Anterior cingulate cortex (tissue), 58 donors: ENCODE results near the gene CRYBB3.
A peak's percentile ranks its signal among the peaks of the same experiment; 100 is the strongest.
"Not testable (repeated sequence)": the region's sequence is repeated elsewhere in the genome, so short reads cannot be mapped to it uniquely, and the experiment has no call there.

Experiments used
- DNase-seq, 58 donors: peaks; one replicate each; lab custom pipeline; 2025; lab: John Stamatoyannopoulos, UW

CRYBB3 gene

DNA sequence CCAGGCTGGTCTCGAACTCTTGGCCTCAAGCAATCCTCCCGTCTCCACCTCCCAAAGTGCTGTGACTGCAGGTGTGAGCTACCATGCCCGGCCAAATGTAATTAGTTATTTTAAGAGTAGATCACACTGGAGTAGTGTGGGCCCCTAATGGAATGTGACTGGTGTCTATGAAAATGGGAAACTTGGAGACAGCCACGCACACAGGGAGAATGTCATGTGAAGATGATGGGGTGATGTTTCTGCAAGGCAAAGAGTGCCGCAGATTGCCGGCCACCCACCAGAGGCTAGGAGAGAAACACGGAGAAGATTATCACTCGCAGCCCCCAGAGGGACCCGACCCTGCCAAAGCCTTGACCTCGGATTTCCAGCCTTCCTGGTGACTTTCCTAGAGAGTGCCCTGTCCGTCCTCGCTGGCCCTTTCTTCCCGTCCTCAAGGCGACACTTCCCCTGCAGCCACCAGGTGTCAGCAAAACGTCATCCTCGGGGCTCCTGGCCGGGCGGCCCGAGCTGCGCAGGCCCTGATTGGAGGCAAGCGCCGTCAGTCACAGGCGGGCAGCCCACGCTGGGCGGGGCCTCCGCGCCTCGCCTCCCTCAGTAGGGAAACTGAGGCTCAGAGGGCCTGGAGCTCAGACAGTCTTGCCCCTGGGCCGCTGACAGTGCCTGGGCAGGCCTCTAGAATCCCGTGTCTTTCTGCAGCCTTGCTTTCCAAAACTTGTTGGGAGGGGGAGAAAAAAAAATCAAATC, 36.1 kb downstream of the CRYBB3 start:
- peak in 50 of 58 donors; percentile 1 to 69 (median 30) for DNase-seq

DNA sequence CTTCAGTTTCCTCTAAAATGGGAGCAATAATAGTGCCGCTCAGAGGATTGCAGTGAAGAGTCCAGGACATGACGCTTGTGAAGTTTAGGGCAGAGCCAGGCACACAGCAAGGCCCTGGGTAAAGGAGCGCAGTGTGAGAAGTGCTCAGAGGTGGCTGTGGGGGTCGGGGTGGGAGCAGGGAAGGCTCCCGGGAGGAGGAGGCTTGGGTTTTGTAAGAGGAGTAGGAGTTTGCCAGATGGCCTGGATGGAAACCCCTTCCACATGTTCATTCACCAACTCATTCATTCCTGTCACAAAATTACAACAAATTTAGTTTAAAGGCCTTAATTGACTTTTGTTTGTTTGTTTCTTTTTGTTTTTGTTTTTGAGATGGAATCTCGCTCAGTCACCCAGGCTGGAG, 36.8 kb downstream of the CRYBB3 start:
- no peak for DNase-seq

DNA sequence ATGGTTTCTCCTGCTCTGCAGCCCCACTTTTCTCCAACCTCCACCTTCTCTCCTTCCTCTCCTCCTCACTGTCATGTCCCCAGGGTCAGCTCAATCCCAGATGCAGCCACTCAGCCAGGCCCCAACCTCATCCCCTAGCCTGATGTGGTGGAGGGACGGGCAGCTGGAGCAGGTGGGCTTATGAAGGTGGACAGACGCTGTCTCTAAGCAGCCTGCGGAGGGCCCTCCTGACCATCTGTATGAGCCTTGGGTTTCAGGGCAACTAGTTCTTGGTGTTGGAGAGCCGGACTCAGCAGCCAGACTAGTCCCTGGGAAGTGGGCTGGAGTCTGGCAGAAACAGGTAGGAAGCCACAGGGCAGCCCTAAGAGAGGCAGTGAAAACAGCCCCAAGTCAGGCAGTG, 37.8 kb downstream of the CRYBB3 start:
- no peak for DNase-seq

DNA sequence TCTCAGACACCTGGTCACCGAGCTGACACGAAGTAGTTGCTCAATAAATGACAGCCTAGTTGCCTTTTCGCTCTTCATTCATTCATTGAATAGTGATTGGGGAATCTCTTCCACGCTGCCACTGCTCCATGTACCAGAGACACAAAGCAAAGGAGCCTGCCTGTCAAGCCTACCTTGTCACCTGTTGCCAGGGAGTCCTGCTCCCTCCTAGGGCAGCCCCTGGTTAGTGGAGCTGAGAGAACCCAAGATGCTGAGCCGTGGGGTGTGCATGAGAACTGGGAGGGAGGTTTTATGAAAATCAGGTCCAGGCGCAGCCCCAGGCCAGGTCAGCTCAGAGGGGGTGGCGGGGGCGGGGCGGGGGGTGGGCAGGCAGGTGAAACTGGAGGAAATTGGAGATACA, 38.4 kb downstream of the CRYBB3 start:
- DNase-seq = not testable (repeated sequence)

DNA sequence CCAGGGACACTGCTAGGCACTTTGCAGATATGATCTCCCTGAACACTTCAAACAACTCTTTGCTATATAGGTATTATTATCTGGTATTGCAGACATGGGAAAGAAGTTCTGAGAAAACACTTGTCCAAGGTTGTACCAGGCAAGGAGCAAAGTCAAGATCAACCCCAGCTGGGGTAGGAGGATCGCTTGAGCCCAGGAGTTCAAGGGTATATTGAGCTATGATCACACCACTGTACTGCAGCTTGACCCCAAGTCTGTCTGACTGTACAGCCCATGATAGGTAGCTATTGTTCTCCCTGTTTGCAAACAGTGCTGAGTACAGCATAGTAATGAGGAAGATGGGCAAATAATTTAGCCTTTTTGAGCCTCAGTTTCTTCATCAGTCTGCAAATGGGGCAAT, 55.5 kb downstream of the CRYBB3 start:
- not testable (repeated sequence) for DNase-seq
